ENCODE data around the gene NTPCR.

- TF ChIP-seq CTCF (IDR thresholded peaks at IDR 0.05; ENCODE audit: borderline replicate concordance, extremely low read depth, low read length, poor library complexity, severe bottlenecking) (no peak), EZH2 (IDR thresholded peaks at IDR 0.05; ENCODE audit: borderline replicate concordance, low read depth, low read length, severe bottlenecking) (no peak)
Observed at GRCh38 chr1:232987046-232987773, 36.8 kb downstream of the NTPCR start.

Measured in DND-41 (cell line).